Stimulated activated CD4-positive, alpha-beta T cell treated with anti-CD3 and anti-CD28 coated beads, Interleukin-12 subunit alpha, Interleukin-12 subunit beta, amount 100 ng/mL, for 48 hours (primary cell): ENCODE data around the gene LRRC58.

Experiments used
- DNase-seq, 3 donors: peaks; one replicate each; pipeline ENCODE4 v3.0.0-alpha.2; 2020; ENCODE audit warnings: low read depth in 2 of 3, low spot score in 1 of 3

LRRC58 gene

GRCh38 chr3:120280566-120280965, 68.6 kb downstream of the LRRC58 start:
- DNase-seq: no peak

- no peak for DNase-seq
Measured at GRCh38 chr3:120280026-120280425, 69.1 kb downstream of the LRRC58 start.

GRCh38 chr3:120276767-120277166, 72.4 kb downstream of the LRRC58 start:
- no peak for DNase-seq

GRCh38 chr3:120275618-120276017, 73.5 kb downstream of the LRRC58 start:
- DNase-seq: no peak

GRCh38 chr3:120274739-120275167, 74.4 kb downstream of the LRRC58 start:
- DNase-seq: no peak
